Measurements from ENCODE around the gene PFKP. TPM values are rescaled to one million over a fixed set of nuclear protein-coding genes. Genes with fewer than 3 reads are reported as not detected.

Gene PFKP
- total RNA-seq, 1 donor from 2014 or later, result 168 TPM

GRCh38 chr10:3132036-3133025 lies 65.0 kb downstream of the PFKP start:
- intact Hi-C loops (cut with micrococcal nuclease), result no loop called here

DNA sequence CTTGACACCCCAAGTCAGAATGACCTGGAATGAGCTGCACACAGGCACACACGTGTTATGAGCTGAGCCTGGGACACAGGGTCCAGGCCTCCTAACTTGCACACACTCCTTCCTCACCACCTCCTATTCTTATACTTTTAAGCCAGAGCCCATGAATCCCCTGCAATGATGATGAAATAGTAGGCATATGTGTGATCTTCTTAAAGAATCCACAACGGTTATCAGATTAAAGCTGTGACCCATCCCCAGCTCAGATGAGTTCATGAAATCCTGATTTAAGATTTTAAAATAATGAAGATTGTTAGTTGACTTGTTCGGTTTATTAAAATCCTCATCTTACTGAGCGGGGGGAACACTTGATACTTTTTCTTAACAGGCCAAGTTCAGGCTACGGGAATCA lies 66.6 kb downstream of the PFKP start:
- intact Hi-C loops (cut with micrococcal nuclease), result no loop called here

DNA sequence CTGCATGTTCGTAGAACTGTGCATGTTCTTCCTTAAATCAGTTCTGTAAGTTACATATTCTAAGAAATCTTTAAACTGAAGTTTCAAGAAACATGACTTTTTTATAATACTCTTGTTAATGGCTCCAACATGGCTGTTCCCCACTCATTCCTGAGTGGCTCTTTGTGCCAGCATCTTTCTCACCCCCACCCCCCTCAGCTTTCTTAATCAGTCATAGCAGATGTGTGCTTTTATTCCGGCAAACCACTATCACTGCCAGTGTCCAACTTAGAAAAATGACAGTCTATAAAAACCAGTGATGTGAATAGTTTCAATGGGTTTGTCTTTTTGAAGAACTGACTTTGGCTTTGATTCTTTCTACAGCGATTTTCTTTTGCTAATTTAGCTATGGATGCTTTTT lies 67.7 kb downstream of the PFKP start:
- intact Hi-C loops (cut with micrococcal nuclease), result no loop called here

DNA sequence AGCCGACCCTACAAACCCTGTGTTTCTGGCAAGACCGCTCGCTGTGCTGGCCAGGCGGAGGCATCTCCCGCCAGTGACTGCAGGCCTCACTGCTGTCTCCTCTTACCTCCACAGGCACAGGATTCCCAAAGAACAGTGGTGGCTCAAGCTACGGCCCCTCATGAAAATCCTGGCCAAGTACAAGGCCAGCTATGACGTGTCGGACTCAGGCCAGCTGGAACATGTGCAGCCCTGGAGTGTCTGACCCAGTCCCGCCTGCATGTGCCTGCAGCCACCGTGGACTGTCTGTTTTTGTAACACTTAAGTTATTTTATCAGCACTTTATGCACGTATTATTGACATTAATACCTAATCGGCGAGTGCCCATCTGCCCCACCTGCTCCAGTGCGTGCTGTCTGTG lies 69.0 kb downstream of the PFKP start:
- intact Hi-C loops (cut with micrococcal nuclease), result no loop called here

- intact Hi-C loops (cut with micrococcal nuclease), result no loop called here
Measured at GRCh38 chr10:3136763-3137611, 69.6 kb downstream of the PFKP start.

DNA sequence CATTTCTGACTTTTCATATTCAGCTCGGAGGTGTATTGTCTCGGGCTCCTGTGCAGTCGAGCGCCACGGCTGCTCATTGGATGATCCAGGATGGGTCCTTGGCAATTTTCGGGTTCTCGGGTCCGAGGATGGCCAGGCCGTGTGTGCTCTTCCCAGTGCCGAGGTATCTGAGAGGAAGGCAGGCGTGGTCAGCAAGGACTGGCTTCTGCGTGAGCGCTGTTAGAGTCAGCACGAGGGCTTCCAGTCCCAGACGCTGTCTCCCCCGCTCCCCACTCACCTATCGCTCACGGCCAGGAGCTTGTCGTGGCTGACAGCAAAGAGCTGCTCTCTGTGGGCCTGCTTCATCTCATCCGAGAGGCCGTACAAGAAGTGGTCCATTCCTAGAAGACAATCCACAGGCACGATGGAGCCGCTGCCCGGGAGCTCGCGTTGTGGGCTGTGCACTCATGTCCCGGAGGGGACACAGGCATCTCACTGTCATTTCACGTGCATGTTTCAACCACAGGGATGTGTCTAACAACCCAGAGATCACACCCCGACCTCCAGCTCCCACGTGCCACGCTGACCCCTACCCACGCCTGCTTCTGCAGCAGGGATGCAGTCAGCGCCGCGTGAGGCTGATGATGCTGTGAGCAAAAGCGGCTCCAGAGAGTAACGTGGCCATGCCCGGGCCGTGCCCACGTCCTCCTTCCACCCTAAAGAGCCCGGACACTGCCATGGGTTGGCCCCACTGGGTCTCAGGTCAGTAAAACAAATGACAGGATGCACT lies 70.8 kb downstream of the PFKP start:
- intact Hi-C loops (cut with micrococcal nuclease), result no loop called here

GRCh38 chr10:3139216-3139910 lies 72.0 kb downstream of the PFKP start:
- intact Hi-C loops (cut with micrococcal nuclease), result no loop called here

DNA sequence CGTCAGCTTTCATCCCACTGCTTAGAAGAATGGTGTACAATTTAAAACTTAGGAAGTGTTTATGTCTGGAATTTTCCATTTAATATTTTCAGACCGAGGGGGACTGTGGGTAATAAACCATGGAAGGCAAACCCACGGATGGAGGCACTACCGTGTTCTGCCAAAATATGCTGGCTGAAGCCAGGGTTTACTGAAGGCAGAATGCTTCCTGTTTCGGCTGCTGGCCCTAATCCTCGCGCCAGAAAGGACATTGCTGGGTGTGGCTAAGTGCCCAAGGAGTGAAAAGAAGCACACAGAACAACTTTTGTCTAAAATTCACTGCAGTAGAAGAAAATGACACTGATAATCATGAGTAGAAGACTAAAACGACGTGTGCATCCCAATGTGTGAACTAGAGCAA lies 72.9 kb downstream of the PFKP start:
- intact Hi-C loops (cut with micrococcal nuclease), result no loop called here

DNA sequence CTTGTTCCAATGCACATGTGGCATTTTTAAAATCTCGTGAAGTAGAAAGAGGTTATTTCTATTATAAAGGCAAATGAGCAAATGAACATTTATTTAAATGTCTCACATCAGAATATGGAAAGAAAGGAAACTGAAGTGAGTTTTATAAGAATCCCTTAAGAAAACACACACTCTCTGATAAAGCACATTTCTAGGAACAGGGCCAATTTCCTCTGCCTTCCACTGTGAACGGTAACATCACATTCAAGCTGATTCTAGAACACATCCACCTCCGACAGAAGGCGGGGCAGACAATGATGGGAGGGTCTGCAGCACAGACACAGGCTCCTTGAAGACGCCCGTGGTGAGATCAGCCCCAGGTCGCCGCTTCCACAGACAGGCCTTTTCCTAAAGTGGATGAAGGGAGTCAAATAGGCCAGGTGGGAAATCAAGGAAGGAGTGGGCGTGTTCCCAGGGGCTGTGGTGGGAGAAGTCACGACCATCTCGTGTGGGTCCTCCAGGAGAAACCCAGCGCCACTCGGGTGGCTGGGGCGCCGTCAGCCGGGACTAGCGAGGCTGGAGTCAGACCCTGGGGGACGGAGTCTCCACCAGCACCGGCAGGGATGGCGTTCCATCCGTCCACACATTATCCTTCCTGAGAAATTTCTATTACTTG lies 74.1 kb downstream of the PFKP start:
- intact Hi-C loops (cut with micrococcal nuclease), result no loop called here

- intact Hi-C loops (cut with micrococcal nuclease), result no loop called here
Measured at GRCh38 chr10:3142146-3142875, 75.0 kb downstream of the PFKP start.

- intact Hi-C loops (cut with micrococcal nuclease), result no loop called here
Measured at GRCh38 chr10:3143366-3143765, 76.0 kb downstream of the PFKP start.

GRCh38 chr10:3143791-3144434 lies 76.6 kb downstream of the PFKP start:
- intact Hi-C loops (cut with micrococcal nuclease), result no loop called here

DNA sequence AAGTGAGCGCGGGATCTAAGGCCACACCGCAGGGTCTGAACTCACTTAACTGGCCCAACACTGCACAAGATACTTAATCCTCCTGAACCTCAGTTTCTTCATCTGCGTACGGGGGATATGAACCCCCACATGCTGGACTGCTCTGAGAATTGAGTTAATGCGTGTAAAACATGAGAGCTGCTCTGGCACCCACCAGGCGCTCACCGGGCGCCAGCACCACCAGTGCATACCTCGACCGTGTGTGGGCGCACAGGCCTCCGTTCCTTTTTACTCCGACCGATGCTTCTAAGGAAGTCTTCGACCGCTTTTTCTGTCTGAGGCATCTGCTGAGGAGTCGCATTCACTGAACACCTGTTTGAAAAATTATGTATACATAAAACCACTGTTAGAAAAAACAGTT lies 78.0 kb downstream of the PFKP start:
- intact Hi-C loops (cut with micrococcal nuclease), result no loop called here

GRCh38 chr10:3146289-3146688 lies 78.9 kb downstream of the PFKP start:
- intact Hi-C loops (cut with micrococcal nuclease), result no loop called here

GRCh38 chr10:3147117-3147820 lies 79.9 kb downstream of the PFKP start:
- intact Hi-C loops (cut with micrococcal nuclease), result no loop called here

- intact Hi-C loops (cut with micrococcal nuclease), result no loop called here
Measured at GRCh38 chr10:3148041-3148440, 80.7 kb downstream of the PFKP start.

DNA sequence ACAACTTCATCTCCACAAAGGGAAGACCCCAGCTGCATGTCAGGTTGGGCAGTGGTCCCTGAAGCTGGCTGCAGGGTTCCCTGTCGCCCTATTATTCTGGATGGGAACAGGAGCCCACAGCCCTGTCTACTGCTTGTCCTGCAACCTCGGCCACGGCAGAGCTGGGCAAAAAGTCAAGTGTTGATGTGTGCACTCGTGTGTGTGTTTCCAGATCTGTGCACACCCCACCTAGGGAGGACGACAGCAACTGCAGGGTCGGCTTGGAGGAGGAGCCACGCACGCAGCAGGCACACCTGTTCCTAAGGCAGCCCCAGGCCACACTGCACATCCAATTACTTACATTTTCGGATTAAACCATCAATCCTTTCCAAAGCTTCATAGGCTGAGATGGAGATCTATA lies 81.6 kb downstream of the PFKP start:
- intact Hi-C loops (cut with micrococcal nuclease), result no loop called here

DNA sequence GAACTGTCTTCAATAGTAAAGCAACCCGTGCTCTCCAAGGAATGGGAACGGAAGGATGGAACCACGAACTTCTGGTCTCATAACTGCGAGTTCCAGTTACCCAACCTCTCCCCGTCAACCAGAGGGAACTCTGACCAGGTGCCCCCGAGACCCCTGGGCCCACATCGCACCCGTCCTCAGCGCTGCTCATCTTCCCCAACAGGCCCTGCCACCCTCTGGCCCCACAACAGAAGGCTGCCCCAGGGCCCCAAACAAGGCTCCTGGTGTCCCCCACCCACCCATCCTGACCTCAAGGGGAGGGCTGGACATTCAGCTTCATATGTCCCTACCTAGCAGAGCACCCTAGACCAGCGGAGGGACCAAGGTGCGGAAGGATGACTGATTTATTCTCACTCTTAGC lies 82.6 kb downstream of the PFKP start:
- intact Hi-C loops (cut with micrococcal nuclease), result no loop called here

- intact Hi-C loops (cut with micrococcal nuclease), result no loop called here
Measured at GRCh38 chr10:3150366-3150765, 83.0 kb downstream of the PFKP start.
